A673 (cell line): ENCODE results near the gene PNLIPRP2.

Experiments used
- CTCF ChIP-seq: fragments of 300-800, 200-600 bp; sonication (generic); conservative IDR thresholded peaks from 2 replicates; pipeline ENCODE4 v1.5.1; 2017; ENCODE audit warnings: low read depth, mild to moderate bottlenecking, antibody characterized with exemption, low read length, moderate library complexity, mixed read lengths
- EZH2 ChIP-seq: fragments of 200-600 bp; sonication (generic); IDR thresholded peaks from 2 replicates; pipeline ENCODE4 v1.6.1; 2017; ENCODE audit warnings: borderline replicate concordance, low read depth, mild to moderate bottlenecking, mixed read lengths, antibody characterized with exemption, low read length; ENCODE audit not compliant: poor library complexity, severe bottlenecking

GRCh38 chr10:116683821-116684220 is 63.1 kb downstream of the PNLIPRP2 start:
- TF ChIP-seq CTCF (no peak), EZH2 (no peak)
